ENCODE results near the gene PHOX2A.

PHOX2A gene

GRCh38 chr11:72251614-72252013, 7.6 kb upstream of the PHOX2A start:
- no peak overlapping the region for H3K4me3 ChIP-seq (ENCODE audit: control insufficient read depth, low read depth, low read length)
- no peak for DNase-seq (ENCODE audit: low read depth)
- TF ChIP-seq, protein P1, sequence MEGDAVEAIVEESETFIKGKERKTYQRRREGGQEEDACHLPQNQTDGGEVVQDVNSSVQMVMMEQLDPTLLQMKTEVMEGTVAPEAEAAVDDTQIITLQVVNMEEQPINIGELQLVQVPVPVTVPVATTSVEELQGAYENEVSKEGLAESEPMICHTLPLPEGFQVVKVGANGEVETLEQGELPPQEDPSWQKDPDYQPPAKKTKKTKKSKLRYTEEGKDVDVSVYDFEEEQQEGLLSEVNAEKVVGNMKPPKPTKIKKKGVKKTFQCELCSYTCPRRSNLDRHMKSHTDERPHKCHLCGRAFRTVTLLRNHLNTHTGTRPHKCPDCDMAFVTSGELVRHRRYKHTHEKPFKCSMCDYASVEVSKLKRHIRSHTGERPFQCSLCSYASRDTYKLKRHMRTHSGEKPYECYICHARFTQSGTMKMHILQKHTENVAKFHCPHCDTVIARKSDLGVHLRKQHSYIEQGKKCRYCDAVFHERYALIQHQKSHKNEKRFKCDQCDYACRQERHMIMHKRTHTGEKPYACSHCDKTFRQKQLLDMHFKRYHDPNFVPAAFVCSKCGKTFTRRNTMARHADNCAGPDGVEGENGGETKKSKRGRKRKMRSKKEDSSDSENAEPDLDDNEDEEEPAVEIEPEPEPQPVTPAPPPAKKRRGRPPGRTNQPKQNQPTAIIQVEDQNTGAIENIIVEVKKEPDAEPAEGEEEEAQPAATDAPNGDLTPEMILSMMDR (conservative IDR thresholded peaks at IDR 0.05; ENCODE audit: control insufficient read depth, insufficient read depth, low read depth, low read length): no peak

DNA sequence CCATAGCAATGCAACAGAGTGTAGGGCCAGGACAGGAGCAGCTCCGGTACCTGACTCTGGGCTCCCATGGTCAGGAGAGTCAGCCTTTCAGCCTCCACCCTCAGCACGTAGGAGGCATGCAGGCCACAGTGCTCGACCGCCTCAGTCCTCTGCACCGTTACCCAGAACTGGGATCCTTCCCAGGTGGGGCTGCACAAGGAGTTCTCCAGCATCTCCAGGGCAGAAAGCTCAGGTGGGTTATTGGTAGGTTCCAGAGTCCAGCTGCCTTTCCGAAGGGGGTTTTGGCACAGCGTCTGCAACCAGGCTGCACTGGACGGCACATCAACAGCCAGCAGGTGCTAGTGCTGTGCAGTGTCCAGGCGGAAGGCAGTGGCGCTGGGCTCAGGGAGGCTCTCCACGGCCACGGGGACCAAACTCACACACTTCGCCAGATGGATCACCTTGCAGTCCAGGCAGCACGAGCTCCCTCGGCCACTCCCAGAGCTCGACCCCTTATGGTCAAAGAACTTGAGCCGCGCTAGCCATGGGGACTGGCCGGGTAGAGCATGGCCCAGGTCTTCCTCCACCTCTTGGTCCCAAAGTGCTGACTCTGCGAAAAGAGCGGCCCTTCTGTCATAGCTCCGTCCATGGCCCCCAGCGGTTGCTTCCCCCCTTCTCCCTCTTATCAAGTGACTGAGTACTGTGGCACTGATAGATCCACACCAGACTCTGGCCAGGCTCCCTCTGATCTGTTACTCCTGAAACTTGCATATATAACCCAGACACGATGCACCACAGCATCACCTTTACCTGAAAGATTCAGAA, 6.9 kb upstream of the PHOX2A start:
- H3K4me3 ChIP-seq (ENCODE audit: control insufficient read depth, low read depth, low read length): no peak overlapping the region
- TF ChIP-seq, protein P1 (conservative IDR thresholded peaks at IDR 0.05; ENCODE audit: control insufficient read depth, insufficient read depth, low read depth, low read length): no peak
- no peak for DNase-seq (ENCODE audit: low read depth)

DNA sequence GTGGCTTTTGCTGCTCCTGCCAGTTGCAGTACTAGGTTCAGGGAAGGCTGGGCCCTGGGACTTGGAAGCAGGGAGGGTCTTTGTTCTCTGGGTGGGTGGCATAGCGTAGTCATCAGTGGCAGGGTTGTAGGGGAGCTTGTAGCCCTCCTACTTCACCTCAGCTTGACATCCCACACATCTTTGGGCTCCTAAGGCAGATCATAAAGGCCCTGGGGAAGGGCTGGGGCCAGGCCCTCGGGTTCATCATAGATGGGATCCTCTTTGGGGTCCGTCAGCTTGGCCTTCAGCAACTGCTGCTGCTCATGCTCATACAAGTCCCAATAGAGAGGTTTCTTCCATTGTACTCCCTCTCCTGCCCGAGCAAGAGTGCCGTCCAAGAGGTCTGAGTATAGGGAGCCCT, 6.0 kb upstream of the PHOX2A start:
- TF ChIP-seq, protein P1 (conservative IDR thresholded peaks at IDR 0.05; ENCODE audit: control insufficient read depth, insufficient read depth, low read depth, low read length): no peak
- no peak for DNase-seq (ENCODE audit: low read depth)
- H3K4me3 ChIP-seq (ENCODE audit: control insufficient read depth, low read depth, low read length): no peak overlapping the region

GRCh38 chr11:72247584-72247983, 3.6 kb upstream of the PHOX2A start:
- H3K4me3 ChIP-seq (ENCODE audit: control insufficient read depth, low read depth, low read length): no peak overlapping the region
- TF ChIP-seq, protein P1 (conservative IDR thresholded peaks at IDR 0.05; ENCODE audit: control insufficient read depth, insufficient read depth, low read depth, low read length): no peak
- no peak for DNase-seq (ENCODE audit: low read depth)

GRCh38 chr11:72245263-72245816, 1.4 kb upstream of the PHOX2A start:
- H3K4me3 ChIP-seq (ENCODE audit: control insufficient read depth, low read depth, low read length): no peak overlapping the region
- no peak for DNase-seq (ENCODE audit: low read depth)
- TF ChIP-seq, protein P1 (conservative IDR thresholded peaks at IDR 0.05; ENCODE audit: control insufficient read depth, insufficient read depth, low read depth, low read length): no peak

- DNase-seq (ENCODE audit: low read depth): no peak
- no peak overlapping the region for H3K4me3 ChIP-seq (ENCODE audit: control insufficient read depth, low read depth, low read length)
- TF ChIP-seq, protein P1 (conservative IDR thresholded peaks at IDR 0.05; ENCODE audit: control insufficient read depth, insufficient read depth, low read depth, low read length): no peak
Observed at GRCh38 chr11:72244361-72245262, 636 bp upstream of the PHOX2A start.
